Cardiac muscle cell (in vitro differentiated cells and primary cell): Measurements from ENCODE around the gene BOC. TPM values are rescaled to one million over a fixed set of nuclear protein-coding genes. Genes with fewer than 3 reads are reported as not detected.

Source experiments
- DNase-seq, 2 donors: peaks; one replicate each; pipeline versions ENCODE4 v3.0.0 to v3.0.0-alpha.2; 2010 to 2017; ENCODE audit warnings: low read depth in 1 of 2, low spot score in 1 of 2
- H3K27ac ChIP-seq: fragments of 200-600 bp; sonication (generic); 2 replicates; pipeline ENCODE4 v1.5.1; 2016
- H3K27me3 ChIP-seq: fragments of 200-600 bp; sonication (generic); 2 replicates; pipeline ENCODE4 v1.6.0; 2016; ENCODE audit warnings: control low read depth
- H3K36me3 ChIP-seq: fragments of 200-600 bp; sonication (generic); 2 replicates; pipeline ENCODE4 v1.5.1; 2016; ENCODE audit warnings: control low read depth
- H3K4me1 ChIP-seq: fragments of 200-600 bp; sonication (generic); 2 replicates; pipeline ENCODE4 v1.8.1; 2017; ENCODE audit warnings: low read depth, mild to moderate bottlenecking, mixed run types
- H3K4me3 ChIP-seq: fragments of 200-600 bp; sonication (generic); 2 replicates; pipeline ENCODE4 v1.5.1; 2016; ENCODE audit warnings: mild to moderate bottlenecking
- H3K9me3 ChIP-seq: fragments of 200-600 bp; sonication (generic); 2 replicates; pipeline ENCODE4 v1.5.1; 2017; ENCODE audit warnings: low read depth, mild to moderate bottlenecking, control low read depth
- CTCF ChIP-seq: IDR thresholded peaks from 2 replicates; pipeline ENCODE4 v1.5.1; 2012; ENCODE audit warnings: low read depth, mild to moderate bottlenecking, low read length
- polyA plus RNA-seq: library from polyadenylated mRNA; unstranded; fragments of >200 nt; fragmentation: Nextera tagmentation; extraction: Ambion mirVana; gene quantifications from 2 replicates; pipeline ENCODE4 v1.2.1, GENCODE V29; 2016
- total RNA-seq: library from RNA; depleted of rRNA; stranded (reverse); fragments of >200 nt; gene quantifications from 2 replicates; pipeline ENCODE4 v1.2.3, GENCODE V29; 2016

Gene BOC
- total and polyA plus RNA-seq, 2 experiments from 2014 or later = 9.5 to 14.1 TPM

GRCh38 chr3:113241292-113242095, 30.1 kb downstream of the BOC start:
- H3K4me1 ChIP-seq = peaks cover 14% of the 10 kb centered on the region
- no peak overlapping the region for H3K4me3 ChIP-seq
- DNase-seq = peak; percentile 26 to 49
- no peaks in the 10 kb centered on the region for H3K9me3 ChIP-seq
- no peak overlapping the region for H3K27ac ChIP-seq
- no peaks in the 10 kb centered on the region for H3K27me3 ChIP-seq
- no peak for TF ChIP-seq CTCF
- no peaks in the 10 kb centered on the region for H3K36me3 ChIP-seq

- Histone ChIP-seq H3K27ac (no peak overlapping the region), H3K4me3 (no peak overlapping the region), H3K4me1 (peaks cover 20% of the 10 kb centered on the region)
Observed at GRCh38 chr3:113242096-113242581, 30.8 kb downstream of the BOC start.

GRCh38 chr3:113243071-113243470, 31.7 kb downstream of the BOC start:
- Histone ChIP-seq H3K36me3 (no peaks in the 10 kb centered on the region), H3K4me1 (peaks cover 20% of the 10 kb centered on the region), H3K9me3 (no peaks in the 10 kb centered on the region), H3K27ac (no peak overlapping the region), H3K27me3 (no peaks in the 10 kb centered on the region), H3K4me3 (no peak overlapping the region)
- no peak for DNase-seq
- TF ChIP-seq CTCF = no peak

More at GRCh38 chr3:113242096-113242581, 30.8 kb downstream of the BOC start:
- Histone ChIP-seq H3K9me3 (no peaks in the 10 kb centered on the region), H3K36me3 (no peaks in the 10 kb centered on the region), H3K27me3 (no peaks in the 10 kb centered on the region)
- DNase-seq = peak in 1 of 2 donors; percentile 71
- no peak for TF ChIP-seq CTCF

- H3K9me3 ChIP-seq = no peaks in the 10 kb centered on the region
- no peak for DNase-seq
- no peak for TF ChIP-seq CTCF
- no peak overlapping the region for H3K27ac ChIP-seq
- H3K36me3 ChIP-seq = no peaks in the 10 kb centered on the region
- no peak overlapping the region for H3K4me3 ChIP-seq
- peaks cover 20% of the 10 kb centered on the region for H3K4me1 ChIP-seq
- H3K27me3 ChIP-seq = no peaks in the 10 kb centered on the region
Observed at GRCh38 chr3:113243846-113244245, 32.5 kb downstream of the BOC start.

- H3K9me3 ChIP-seq = no peaks in the 10 kb centered on the region
- H3K27ac ChIP-seq = no peak overlapping the region
- H3K27me3 ChIP-seq = no peaks in the 10 kb centered on the region
- no peak for TF ChIP-seq CTCF
- no peak overlapping the region for H3K4me3 ChIP-seq
- DNase-seq = peak in 1 of 2 donors; percentile 44
- no peaks in the 10 kb centered on the region for H3K36me3 ChIP-seq
- peaks cover 20% of the 10 kb centered on the region for H3K4me1 ChIP-seq
Observed at GRCh38 chr3:113245761-113246161, 34.4 kb downstream of the BOC start.
